ENCODE measurements around the gene MED12L.
A peak's percentile ranks its signal among the peaks of the same experiment; 100 is the strongest.

Gene MED12L

DNA sequence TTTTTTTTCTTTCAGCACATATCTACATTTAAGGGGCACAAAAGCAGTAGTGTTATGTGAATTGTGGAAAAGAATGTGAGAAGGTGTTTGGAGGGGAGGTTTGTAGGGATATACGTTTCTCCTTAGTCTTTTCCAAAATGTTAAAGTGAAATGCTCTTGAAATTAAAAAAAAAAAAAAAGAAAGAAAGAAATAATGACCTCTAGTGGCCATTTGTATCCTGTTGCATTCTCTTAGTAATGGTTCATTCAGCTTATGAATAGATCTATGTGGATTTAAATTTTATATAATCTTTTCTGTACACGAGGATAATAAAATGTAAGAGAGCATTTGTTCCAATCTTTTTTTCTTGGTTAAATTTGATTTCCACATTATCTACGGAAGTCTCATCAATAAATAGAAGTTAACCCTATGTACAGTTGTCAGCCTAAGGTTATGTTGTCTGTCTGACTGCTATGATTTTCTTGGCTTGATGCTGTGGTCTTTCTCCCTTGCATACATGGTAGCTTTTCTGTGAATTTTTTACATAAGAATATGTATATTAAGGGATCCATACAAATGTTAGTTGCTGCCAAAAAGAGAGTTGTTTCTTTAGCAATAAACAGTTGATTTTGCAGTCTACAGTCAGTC is 242.2 kb downstream of the MED12L start:
- no peaks in the 10 kb centered on the region for H3K36me3 ChIP-seq (ENCODE audit: control insufficient read depth in 2 of 2, insufficient read depth in 1 of 2, low read length in 2 of 2)
- no peak overlapping the region for H3K4me3 ChIP-seq (ENCODE audit: low read depth, low read length)
- H3K4me1 ChIP-seq (ENCODE audit: control insufficient read depth, insufficient read depth, low read length): no peaks in the 10 kb centered on the region
- no peaks in the 10 kb centered on the region for H3K9me3 ChIP-seq (ENCODE audit: control insufficient read depth, insufficient read depth, low read depth, low read length)
- H3K27ac ChIP-seq (ENCODE audit: extremely low read depth, low read depth, low read length): no peak overlapping the region
- TF ChIP-seq KLF16 (tag by site-specific recombination; IDR thresholded peaks at IDR 0.05) (no peak), ZNF654 (tag by site-specific recombination; IDR thresholded peaks at IDR 0.05; ENCODE audit: low read depth) (peak; percentile 26)
- ChIA-PET CTCF (interaction anchor here (0.6 to 3.0 kb wide), 11 partner anchors 18 to 449 kb away, joined by 3 to 8 read pairs (median 3); no protein-coding TSS in a partner anchor), POLR2A (no interaction called here)

DNA sequence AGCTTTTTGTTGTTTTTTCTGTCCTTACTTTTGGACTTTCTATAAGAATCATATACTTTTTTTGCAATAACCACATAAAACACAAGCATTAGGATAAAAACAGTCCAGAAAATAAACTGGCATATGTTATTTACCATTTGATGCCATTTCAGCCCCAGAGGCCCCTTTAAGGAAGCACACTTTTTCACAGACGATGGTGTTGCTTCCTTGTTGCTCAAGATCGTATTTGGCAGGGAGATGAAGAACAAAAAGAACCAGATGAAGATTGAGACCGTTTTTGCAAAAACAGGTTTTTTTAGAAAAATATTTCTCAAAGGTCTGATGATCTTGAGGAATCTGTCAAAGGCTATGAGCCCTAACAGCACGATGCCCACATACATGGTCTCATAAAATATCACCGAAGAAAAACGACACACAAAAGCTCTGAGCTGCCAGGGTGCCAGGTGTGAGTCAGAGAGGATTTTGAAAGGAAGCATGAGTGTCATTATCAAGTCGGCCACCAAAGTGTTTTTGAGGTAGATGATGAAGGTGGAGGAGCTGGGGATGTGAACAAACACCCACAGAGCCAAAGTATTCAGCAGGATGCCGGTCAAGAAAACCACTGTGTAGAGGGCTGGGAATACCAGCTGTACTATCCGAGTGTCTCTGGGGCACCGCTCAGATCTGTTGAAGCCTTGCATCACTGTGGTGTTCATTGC is 243.0 kb downstream of the MED12L start:
- no peak overlapping the region for H3K27ac ChIP-seq (ENCODE audit: extremely low read depth, low read depth, low read length)
- POLR2A ChIA-PET: no interaction called here
- CTCF ChIA-PET: interaction anchor here (0.6 to 2.0 kb wide), 8 partner anchors 19 to 161 kb away, joined by 3 to 7 read pairs (median 4); no protein-coding TSS in a partner anchor
- no peak overlapping the region for H3K4me3 ChIP-seq (ENCODE audit: low read depth, low read length)
- H3K9me3 ChIP-seq (ENCODE audit: control insufficient read depth, insufficient read depth, low read depth, low read length): no peaks in the 10 kb centered on the region
- TF ChIP-seq ZNF121 (tag by site-specific recombination; IDR thresholded peaks at IDR 0.05) (no peak), BCL11A (tag by site-specific recombination; IDR thresholded peaks at IDR 0.05; ENCODE audit: low read depth) (no peak), ZNF133 (tag by site-specific recombination; IDR thresholded peaks at IDR 0.05) (no peak), FEZF1 (tag by site-specific recombination; IDR thresholded peaks at IDR 0.05) (no peak), ZNF560 (tag by site-specific recombination; IDR thresholded peaks at IDR 0.05; ENCODE audit: borderline replicate concordance) (no peak), ZNF701 (tag by site-specific recombination; IDR thresholded peaks at IDR 0.05) (no peak), ZNF433 (tag by site-specific recombination; IDR thresholded peaks at IDR 0.05; ENCODE audit: low read depth) (no peak), YY1 (tag by site-specific recombination; IDR thresholded peaks at IDR 0.05) (no peak), SP3 (tag by site-specific recombination; IDR thresholded peaks at IDR 0.05) (no peak), KLF7 (tag by site-specific recombination; IDR thresholded peaks at IDR 0.05; ENCODE audit: borderline replicate concordance) (no peak), ZNF510 (tag by site-specific recombination; IDR thresholded peaks at IDR 0.05; ENCODE audit: insufficient replicate concordance) (no peak)
- TF ChIP-seq, protein P1, sequence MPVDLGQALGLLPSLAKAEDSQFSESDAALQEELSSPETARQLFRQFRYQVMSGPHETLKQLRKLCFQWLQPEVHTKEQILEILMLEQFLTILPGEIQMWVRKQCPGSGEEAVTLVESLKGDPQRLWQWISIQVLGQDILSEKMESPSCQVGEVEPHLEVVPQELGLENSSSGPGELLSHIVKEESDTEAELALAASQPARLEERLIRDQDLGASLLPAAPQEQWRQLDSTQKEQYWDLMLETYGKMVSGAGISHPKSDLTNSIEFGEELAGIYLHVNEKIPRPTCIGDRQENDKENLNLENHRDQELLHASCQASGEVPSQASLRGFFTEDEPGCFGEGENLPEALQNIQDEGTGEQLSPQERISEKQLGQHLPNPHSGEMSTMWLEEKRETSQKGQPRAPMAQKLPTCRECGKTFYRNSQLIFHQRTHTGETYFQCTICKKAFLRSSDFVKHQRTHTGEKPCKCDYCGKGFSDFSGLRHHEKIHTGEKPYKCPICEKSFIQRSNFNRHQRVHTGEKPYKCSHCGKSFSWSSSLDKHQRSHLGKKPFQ (tag by site-specific recombination; IDR thresholded peaks at IDR 0.05): no peak
- no peaks in the 10 kb centered on the region for H3K36me3 ChIP-seq (ENCODE audit: control insufficient read depth in 2 of 2, insufficient read depth in 1 of 2, low read length in 2 of 2)
- H3K4me1 ChIP-seq (ENCODE audit: control insufficient read depth, insufficient read depth, low read length): no peaks in the 10 kb centered on the region

DNA sequence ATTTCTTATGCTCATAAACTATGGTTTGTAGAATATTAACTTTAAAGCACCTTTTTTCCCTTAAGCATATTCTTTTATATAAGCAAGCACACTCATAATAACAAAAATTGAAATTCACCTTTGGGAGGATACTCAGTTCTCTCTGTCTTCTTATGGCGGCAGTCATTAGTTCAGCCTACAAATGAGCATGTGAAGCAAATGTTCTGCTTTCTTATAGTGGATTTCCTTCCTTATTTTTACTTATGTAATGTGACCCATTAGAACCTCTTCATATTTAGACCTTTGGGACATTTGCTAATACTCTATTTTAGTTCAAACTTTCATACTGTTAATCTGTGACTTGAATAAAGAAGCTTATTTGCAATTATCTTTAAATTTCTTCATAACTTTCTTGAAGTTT is 243.9 kb downstream of the MED12L start, which contains the start of gene P2RY13:
Gene P2RY13 (minus strand): TSS at position 187 of the 400 bp plus-strand sequence. CDS start 21 bp downstream, at position 166.
- POLR2A ChIA-PET: no interaction called here

More for the DNA sequence above, 243.9 kb downstream of the MED12L start, which contains the start of gene P2RY13:
- TF ChIP-seq ZNF114 (tag by site-specific recombination; IDR thresholded peaks at IDR 0.05) (no peak), ZFP3 (tag by site-specific recombination; IDR thresholded peaks at IDR 0.05; ENCODE audit: low read depth) (no peak), ZNF202 (tag by site-specific recombination; IDR thresholded peaks at IDR 0.05; ENCODE audit: borderline replicate concordance) (no peak), PRDM1 (tag by site-specific recombination; IDR thresholded peaks at IDR 0.05) (no peak)
- TF ChIP-seq, protein P2, sequence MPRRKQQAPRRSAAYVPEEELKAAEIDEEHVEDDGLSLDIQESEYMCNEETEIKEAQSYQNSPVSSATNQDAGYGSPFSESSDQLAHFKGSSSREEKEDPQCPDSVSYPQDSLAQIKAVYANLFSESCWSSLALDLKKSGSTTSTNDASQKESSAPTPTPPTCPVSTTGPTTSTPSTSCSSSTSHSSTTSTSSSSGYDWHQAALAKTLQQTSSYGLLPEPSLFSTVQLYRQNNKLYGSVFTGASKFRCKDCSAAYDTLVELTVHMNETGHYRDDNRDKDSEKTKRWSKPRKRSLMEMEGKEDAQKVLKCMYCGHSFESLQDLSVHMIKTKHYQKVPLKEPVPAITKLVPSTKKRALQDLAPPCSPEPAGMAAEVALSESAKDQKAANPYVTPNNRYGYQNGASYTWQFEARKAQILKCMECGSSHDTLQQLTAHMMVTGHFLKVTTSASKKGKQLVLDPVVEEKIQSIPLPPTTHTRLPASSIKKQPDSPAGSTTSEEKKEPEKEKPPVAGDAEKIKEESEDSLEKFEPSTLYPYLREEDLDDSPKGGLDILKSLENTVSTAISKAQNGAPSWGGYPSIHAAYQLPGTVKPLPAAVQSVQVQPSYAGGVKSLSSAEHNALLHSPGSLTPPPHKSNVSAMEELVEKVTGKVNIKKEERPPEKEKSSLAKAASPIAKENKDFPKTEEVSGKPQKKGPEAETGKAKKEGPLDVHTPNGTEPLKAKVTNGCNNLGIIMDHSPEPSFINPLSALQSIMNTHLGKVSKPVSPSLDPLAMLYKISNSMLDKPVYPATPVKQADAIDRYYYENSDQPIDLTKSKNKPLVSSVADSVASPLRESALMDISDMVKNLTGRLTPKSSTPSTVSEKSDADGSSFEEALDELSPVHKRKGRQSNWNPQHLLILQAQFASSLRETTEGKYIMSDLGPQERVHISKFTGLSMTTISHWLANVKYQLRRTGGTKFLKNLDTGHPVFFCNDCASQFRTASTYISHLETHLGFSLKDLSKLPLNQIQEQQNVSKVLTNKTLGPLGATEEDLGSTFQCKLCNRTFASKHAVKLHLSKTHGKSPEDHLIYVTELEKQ (tag by site-specific recombination; IDR thresholded peaks at IDR 0.05; ENCODE audit: borderline replicate concordance): no peak
- Histone ChIP-seq H3K4me1 (ENCODE audit: control insufficient read depth, insufficient read depth, low read length) (no peaks in the 10 kb centered on the region), H3K36me3 (ENCODE audit: control insufficient read depth in 2 of 2, insufficient read depth in 1 of 2, low read length in 2 of 2) (no peaks in the 10 kb centered on the region), H3K9me3 (ENCODE audit: control insufficient read depth, insufficient read depth, low read depth, low read length) (no peaks in the 10 kb centered on the region), H3K27ac (ENCODE audit: extremely low read depth, low read depth, low read length) (no peak within 1 kb of the TSS), H3K4me3 (ENCODE audit: low read depth, low read length) (no peak within 1 kb of the TSS)
- CTCF ChIA-PET: interaction anchor here (0.6 to 1.7 kb wide), 2 partner anchors 17 to 45 kb away, joined by 3 to 5 read pairs; no protein-coding TSS in a partner anchor

All from HEK293 (cell line).